Subcutaneous adipose tissue (tissue), 4 donors: ENCODE measurements around the gene HOXA10. TPM values are rescaled to one million over a fixed set of nuclear protein-coding genes. Genes with fewer than 3 reads are reported as not detected.

Experiments
- CTCF ChIP-seq: fragments of 450-650 bp; IDR thresholded peaks from one replicate; pipeline ENCODE4 v1.5.1; 2016; ENCODE audit warnings: low read depth, mild to moderate bottlenecking, control low read depth, antibody characterized with exemption, moderate library complexity
- total RNA-seq, 4 donors: library from RNA; depleted of rRNA; stranded (reverse); fragments of >200 nt; gene quantifications; one replicate each; pipeline ENCODE4 v1.1.0, GENCODE V29; 2016

The HOXA10 gene
- total RNA-seq, 4 donors from 2014 or later: 17.3 to 22.6 (median 20.9) TPM

- TF ChIP-seq CTCF: no peak
Observed at GRCh38 chr7:27138472-27138871, 35.6 kb downstream of the HOXA10 start.

GRCh38 chr7:27137640-27138315, 36.3 kb downstream of the HOXA10 start:
- TF ChIP-seq CTCF: no peak

GRCh38 chr7:27134392-27134791, 39.7 kb downstream of the HOXA10 start:
- TF ChIP-seq CTCF: no peak

- TF ChIP-seq CTCF: no peak
Observed at GRCh38 chr7:27133409-27134231, 40.5 kb downstream of the HOXA10 start.

- no peak for TF ChIP-seq CTCF
Observed at GRCh38 chr7:27132978-27133377, 41.1 kb downstream of the HOXA10 start.

- no peak for TF ChIP-seq CTCF
Observed at GRCh38 chr7:27132214-27132613, 41.9 kb downstream of the HOXA10 start.

- TF ChIP-seq CTCF: no peak
Observed at GRCh38 chr7:27131390-27131819, 42.7 kb downstream of the HOXA10 start.
